Peyer's patch (tissue), 4 donors: Measurements from ENCODE around the gene DNAJB6.

Experiments
- POLR2A ChIP-seq, 2 donors: fragments of 450-650 bp; IDR thresholded peaks; one replicate each; pipeline ENCODE4 v1.5.1; 2017; ENCODE audit warnings: antibody characterized with exemption in 2 of 2, mild to moderate bottlenecking in 2 of 2, moderate library complexity in 2 of 2
- TF ChIP-seq, protein P1 (sequence below), 6 experiments: fragments of 450-650 bp in 4 of 6; fragments of 200-600 bp in 2 of 6; sonication (generic) in 1 of 6; IDR thresholded peaks; one replicate each; pipeline ENCODE4 v1.5.1; 2017 to 2019; ENCODE audit warnings: antibody characterized with exemption in 6 of 6, mild to moderate bottlenecking in 3 of 6, moderate library complexity in 1 of 6

GRCh38 chr7:157434231-157434630 is 97.4 kb downstream of the DNAJB6 start:
- TF ChIP-seq, protein P1, sequence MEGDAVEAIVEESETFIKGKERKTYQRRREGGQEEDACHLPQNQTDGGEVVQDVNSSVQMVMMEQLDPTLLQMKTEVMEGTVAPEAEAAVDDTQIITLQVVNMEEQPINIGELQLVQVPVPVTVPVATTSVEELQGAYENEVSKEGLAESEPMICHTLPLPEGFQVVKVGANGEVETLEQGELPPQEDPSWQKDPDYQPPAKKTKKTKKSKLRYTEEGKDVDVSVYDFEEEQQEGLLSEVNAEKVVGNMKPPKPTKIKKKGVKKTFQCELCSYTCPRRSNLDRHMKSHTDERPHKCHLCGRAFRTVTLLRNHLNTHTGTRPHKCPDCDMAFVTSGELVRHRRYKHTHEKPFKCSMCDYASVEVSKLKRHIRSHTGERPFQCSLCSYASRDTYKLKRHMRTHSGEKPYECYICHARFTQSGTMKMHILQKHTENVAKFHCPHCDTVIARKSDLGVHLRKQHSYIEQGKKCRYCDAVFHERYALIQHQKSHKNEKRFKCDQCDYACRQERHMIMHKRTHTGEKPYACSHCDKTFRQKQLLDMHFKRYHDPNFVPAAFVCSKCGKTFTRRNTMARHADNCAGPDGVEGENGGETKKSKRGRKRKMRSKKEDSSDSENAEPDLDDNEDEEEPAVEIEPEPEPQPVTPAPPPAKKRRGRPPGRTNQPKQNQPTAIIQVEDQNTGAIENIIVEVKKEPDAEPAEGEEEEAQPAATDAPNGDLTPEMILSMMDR (IDR thresholded peaks at IDR 0.05): no peak
- no peak for TF ChIP-seq POLR2A (IDR thresholded peaks at IDR 0.05)
